Measurements from ENCODE around the gene ANKAR. TPM values are rescaled to one million over a fixed set of nuclear protein-coding genes. Genes with fewer than 3 reads are reported as not detected.
"Not testable (repeated sequence)": the region's sequence is repeated elsewhere in the genome, so short reads cannot be mapped to it uniquely, and the experiment has no call there.

Gene ANKAR
- total and polyA plus RNA-seq, 2 experiments from 2014 or later: 3.0 to 4.4 TPM

- not testable (repeated sequence) for H3K4me3 Mint-ChIP-seq; H3K27me3 Mint-ChIP-seq (ENCODE audit: insufficient read depth, low read depth, poor library complexity); H3K4me2 ChIP-seq; ATAC-seq; H3K4me3 ChIP-seq; H2AFZ ChIP-seq; H3K9me2 ChIP-seq (ENCODE audit: insufficient read depth); H3K9me3 Mint-ChIP-seq; H3K4me1 Mint-ChIP-seq; H3F3A ChIP-seq (replicated peaks; ENCODE audit: low read depth); DNase-seq (ENCODE audit: low spot score); H3K27ac ChIP-seq (ENCODE audit: low read depth); H3K27ac Mint-ChIP-seq; H3K27me3 ChIP-seq (ENCODE audit: insufficient read depth); H3K4me1 ChIP-seq (ENCODE audit: insufficient read depth)
- H3K79me2 ChIP-seq (replicated peaks; ENCODE audit: insufficient read depth): peaks cover 23% of the 10 kb centered on the region
- H3K36me3 Mint-ChIP-seq (ENCODE audit: low read depth): peaks cover 26% of the 10 kb centered on the region; the same call in 2 of the 3 replicates
- peaks cover 17% of the 10 kb centered on the region for H3K36me3 ChIP-seq (ENCODE audit: insufficient read depth)
- H4K20me1 ChIP-seq (replicated peaks; ENCODE audit: insufficient read depth): peaks cover 10% of the 10 kb centered on the region; the same call in 1 of the 2 replicates
Observed at GRCh38 chr2:189663319-189663718, 11.2 kb upstream of the ANKAR start.

DNA sequence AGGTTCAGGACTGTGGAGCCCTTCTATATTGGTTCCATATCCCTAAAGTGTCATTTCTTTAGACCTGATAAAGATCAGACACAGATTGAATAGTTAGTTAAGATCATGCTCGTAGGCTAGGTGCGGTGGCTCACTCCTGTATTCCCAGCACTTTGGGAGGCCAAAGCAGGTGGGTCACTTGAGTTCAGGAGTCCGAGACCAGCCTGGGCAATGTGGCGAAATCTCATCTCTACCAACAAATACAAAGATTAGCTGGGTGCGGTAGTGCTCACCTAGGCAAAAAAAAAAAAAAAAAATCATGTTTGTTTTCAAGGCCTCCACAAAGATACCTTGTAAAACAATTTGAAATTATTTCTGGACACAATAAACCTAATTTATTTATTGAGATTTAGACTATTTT lies 4.6 kb upstream of the ANKAR start:
- H3K4me3 Mint-ChIP-seq: no peak overlapping the region
- no peak for TF ChIP-seq NANOG (IDR thresholded peaks at IDR 0.05; ENCODE audit: borderline replicate concordance)
- TF ChIP-seq CREB1 (CRISPR knock-in tag; IDR thresholded peaks at IDR 0.05; ENCODE audit: low read depth): no peak
- TF ChIP-seq, protein P1, sequence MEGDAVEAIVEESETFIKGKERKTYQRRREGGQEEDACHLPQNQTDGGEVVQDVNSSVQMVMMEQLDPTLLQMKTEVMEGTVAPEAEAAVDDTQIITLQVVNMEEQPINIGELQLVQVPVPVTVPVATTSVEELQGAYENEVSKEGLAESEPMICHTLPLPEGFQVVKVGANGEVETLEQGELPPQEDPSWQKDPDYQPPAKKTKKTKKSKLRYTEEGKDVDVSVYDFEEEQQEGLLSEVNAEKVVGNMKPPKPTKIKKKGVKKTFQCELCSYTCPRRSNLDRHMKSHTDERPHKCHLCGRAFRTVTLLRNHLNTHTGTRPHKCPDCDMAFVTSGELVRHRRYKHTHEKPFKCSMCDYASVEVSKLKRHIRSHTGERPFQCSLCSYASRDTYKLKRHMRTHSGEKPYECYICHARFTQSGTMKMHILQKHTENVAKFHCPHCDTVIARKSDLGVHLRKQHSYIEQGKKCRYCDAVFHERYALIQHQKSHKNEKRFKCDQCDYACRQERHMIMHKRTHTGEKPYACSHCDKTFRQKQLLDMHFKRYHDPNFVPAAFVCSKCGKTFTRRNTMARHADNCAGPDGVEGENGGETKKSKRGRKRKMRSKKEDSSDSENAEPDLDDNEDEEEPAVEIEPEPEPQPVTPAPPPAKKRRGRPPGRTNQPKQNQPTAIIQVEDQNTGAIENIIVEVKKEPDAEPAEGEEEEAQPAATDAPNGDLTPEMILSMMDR (conservative IDR thresholded peaks at IDR 0.05; ENCODE audit: low read depth in 2 of 2): no peak
- no peak for TF ChIP-seq JUNB (IDR thresholded peaks at IDR 0.05; ENCODE audit: unreplicated experiment)
- TF ChIP-seq ZNF462 (CRISPR knock-in tag; IDR thresholded peaks at IDR 0.05): no peak
- TF ChIP-seq ZNF331 (CRISPR knock-in tag; IDR thresholded peaks at IDR 0.05; ENCODE audit: low read depth): no peak
- TF ChIP-seq STAT1 (IDR thresholded peaks at IDR 0.05; ENCODE audit: unreplicated experiment): no peak
- TF ChIP-seq, protein P2, sequence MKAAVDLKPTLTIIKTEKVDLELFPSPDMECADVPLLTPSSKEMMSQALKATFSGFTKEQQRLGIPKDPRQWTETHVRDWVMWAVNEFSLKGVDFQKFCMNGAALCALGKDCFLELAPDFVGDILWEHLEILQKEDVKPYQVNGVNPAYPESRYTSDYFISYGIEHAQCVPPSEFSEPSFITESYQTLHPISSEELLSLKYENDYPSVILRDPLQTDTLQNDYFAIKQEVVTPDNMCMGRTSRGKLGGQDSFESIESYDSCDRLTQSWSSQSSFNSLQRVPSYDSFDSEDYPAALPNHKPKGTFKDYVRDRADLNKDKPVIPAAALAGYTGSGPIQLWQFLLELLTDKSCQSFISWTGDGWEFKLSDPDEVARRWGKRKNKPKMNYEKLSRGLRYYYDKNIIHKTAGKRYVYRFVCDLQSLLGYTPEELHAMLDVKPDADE (IDR thresholded peaks at IDR 0.05): no peak
- no peak for TF ChIP-seq EZH2 (IDR thresholded peaks at IDR 0.05; ENCODE audit: low read depth, unreplicated experiment)
- TF ChIP-seq EZH2phosphoT487 (IDR thresholded peaks at IDR 0.05; ENCODE audit: unreplicated experiment): no peak
- TF ChIP-seq POLR2AphosphoS5 (IDR thresholded peaks at IDR 0.05; ENCODE audit: low read depth): no peak

More for the DNA sequence above, 4.6 kb upstream of the ANKAR start:
- peaks cover 9% of the 10 kb centered on the region for H3K27me3 ChIP-seq (ENCODE audit: insufficient read depth)
- no peaks in the 10 kb centered on the region for H3K79me2 ChIP-seq (replicated peaks; ENCODE audit: insufficient read depth)
- H3K36me3 Mint-ChIP-seq (ENCODE audit: low read depth): peaks cover 44% of the 10 kb centered on the region
- no peak for DNase-seq (ENCODE audit: low spot score)
- H3K4me3 ChIP-seq: no peak overlapping the region
- no peaks in the 10 kb centered on the region for H3K9me3 Mint-ChIP-seq
- no peak overlapping the region for H3K27ac Mint-ChIP-seq
- peaks cover 4% of the 10 kb centered on the region; the same call in 1 of the 2 replicates for H3F3A ChIP-seq (replicated peaks; ENCODE audit: low read depth)
- no peak overlapping the region for H2AFZ ChIP-seq
- peaks cover 10% of the 10 kb centered on the region for H4K20me1 ChIP-seq (replicated peaks; ENCODE audit: insufficient read depth)
- H3K9me2 ChIP-seq (ENCODE audit: insufficient read depth): no peaks in the 10 kb centered on the region
- no peak for ATAC-seq
- no peak overlapping the region for H3K4me2 ChIP-seq
- H3K27me3 Mint-ChIP-seq (ENCODE audit: insufficient read depth, low read depth, poor library complexity): peaks cover 3% of the 10 kb centered on the region
- H3K4me1 ChIP-seq (ENCODE audit: insufficient read depth): peaks cover 4% of the 10 kb centered on the region
- no peak overlapping the region for H3K27ac ChIP-seq (ENCODE audit: low read depth)
- H3K4me1 Mint-ChIP-seq: peaks cover 6% of the 10 kb centered on the region; the same call in 2 of the 3 replicates
- peaks cover 25% of the 10 kb centered on the region for H3K36me3 ChIP-seq (ENCODE audit: insufficient read depth)
